GM19099 (cell line): Measurements from ENCODE around the gene ALDH1L1.

Experiments
- POLR2A ChIP-seq: IDR thresholded peaks from 3 replicates; pipeline ENCODE4 v1.6.1; 2011; ENCODE audit warnings: low read depth; ENCODE audit not compliant: insufficient read length; ENCODE audit errors: extremely low read depth

Gene ALDH1L1

DNA sequence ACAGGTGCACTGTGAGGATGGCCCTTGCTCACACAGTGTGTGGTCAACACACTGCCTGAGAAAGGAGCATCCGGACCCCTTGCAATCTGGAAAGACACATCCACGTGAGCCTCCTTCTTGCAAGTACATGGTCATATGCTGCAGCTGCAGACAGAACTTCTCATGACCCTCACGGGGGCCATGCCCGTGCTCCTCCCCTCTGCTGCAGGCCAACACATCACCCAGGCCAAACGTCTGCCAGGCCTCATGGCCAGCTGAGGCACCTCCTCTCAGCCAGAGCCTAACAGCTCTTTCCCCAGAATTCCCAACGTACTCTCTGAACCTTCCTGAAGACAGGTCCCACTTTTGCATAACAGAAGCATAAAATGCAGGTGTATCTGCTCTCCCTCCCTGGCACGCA, 121.7 kb downstream of the ALDH1L1 start:
- no peak for TF ChIP-seq POLR2A

- no peak for TF ChIP-seq POLR2A
Measured at GRCh38 chr3:126057936-126058335, 122.5 kb downstream of the ALDH1L1 start.

- TF ChIP-seq POLR2A: no peak
Measured at GRCh38 chr3:126057501-126057819, 122.9 kb downstream of the ALDH1L1 start.

DNA sequence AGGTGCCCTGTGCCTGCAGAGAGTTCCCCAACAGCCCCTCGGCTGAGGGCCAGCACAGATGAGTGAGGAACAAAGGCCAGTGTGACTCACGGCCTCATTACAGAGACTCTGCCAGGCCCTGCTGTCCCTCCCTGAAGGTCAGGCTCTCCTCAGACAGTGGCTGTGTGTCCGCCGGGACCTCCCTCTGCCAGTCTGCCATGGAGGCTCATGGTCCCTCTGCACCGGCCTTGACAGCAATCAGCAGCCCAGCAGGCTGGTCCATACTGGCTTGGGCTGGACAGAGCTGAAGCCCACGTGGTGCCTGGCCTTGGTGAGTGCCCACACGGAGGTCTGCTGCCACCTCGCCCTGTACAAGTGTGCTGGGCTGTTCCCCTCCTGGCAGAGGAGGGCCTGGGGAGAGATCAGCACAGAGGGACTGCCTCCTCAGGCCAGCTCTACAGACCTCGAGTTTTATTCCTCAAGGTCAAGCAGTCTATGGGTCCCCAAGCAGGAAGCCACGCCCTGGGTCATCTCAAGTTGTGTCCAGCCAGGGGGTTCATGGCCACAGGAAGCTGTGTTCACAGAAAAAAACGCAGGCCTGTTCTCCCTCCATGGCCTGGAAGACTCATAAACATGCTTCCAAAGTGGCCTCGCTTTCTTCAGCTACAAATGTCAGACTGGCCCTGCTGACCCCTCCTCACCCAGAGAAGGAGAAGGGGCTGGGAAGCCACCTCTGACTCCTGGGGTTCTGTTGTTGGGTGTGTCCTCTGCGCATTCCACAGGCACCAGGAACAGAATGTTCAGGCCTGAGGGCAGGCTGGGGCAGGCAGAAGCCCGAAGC, 123.5 kb downstream of the ALDH1L1 start:
- no peak for TF ChIP-seq POLR2A

- no peak for TF ChIP-seq POLR2A
Measured at GRCh38 chr3:126056088-126056487, 124.3 kb downstream of the ALDH1L1 start.

DNA sequence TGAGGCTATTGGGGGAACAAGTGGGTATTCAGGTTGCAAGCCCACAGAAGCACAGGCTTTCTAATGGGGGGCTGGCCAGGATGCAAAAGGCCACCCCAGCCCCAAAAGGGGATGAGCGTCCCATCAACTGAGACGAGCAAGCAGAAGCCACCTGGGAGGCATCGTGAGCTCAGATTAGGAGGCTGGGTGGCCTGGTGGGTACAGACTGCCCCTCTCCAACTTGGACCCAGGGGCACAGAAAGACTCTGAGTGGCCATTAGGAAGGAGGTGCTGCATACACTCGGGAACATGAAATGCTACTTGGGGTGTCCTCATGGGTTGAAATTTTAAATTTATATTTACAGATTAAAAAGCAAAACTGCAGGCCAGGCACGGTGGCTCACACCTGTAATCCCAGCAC, 125.5 kb downstream of the ALDH1L1 start:
- no peak for TF ChIP-seq POLR2A

DNA sequence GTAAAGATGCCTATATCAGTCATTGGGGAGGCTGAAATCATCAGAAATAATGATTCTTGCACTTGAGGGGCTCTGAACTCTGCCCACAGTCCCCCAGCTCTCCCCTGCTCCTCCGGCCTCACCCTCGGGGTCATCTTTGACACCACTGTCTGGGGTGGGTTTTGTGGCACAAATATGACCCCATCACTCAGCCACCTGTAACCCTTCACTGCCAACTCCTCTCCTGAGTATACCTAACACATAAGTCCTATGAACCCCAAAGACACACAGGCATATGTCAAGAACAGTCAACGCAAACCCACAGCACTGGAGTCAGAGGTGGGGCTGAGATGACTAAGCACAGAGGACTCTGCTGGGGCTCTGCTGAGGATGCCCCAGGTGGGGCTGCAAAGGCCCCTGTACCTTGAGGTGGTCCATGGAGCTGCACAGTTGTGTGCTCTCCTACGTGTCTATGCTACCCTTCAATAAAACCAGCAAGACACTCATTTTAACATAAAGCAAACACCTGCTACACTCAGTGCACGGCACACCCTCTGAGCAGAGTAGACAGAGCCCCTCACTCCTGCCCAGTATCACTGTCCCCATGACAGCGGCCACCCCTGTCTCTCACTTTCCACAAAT, 126.3 kb downstream of the ALDH1L1 start:
- no peak for TF ChIP-seq POLR2A
